H9 (cell line): ENCODE results near the gene ABHD12. TPM values are rescaled to one million over a fixed set of nuclear protein-coding genes. Genes with fewer than 3 reads are reported as not detected.

Source experiments
- DNase-seq: peaks from one replicate; pipeline ENCODE4 v3.0.0-alpha.2; 2017
- H2AFZ ChIP-seq: one replicate; pipeline ENCODE4 v1.6.1; 2013; ENCODE audit warnings: mild to moderate bottlenecking, low read length, control low read depth, moderate library complexity
- H2AK5ac ChIP-seq: 2 replicates; pipeline ENCODE4 v1.6.1; 2013; ENCODE audit warnings: low read length, control low read depth, mixed read lengths; ENCODE audit not compliant: insufficient read length
- H2BK120ac ChIP-seq: one replicate; pipeline ENCODE4 v1.6.1; 2013; ENCODE audit warnings: low read depth, mild to moderate bottlenecking, low read length, control low read depth, inconsistent platforms; ENCODE audit not compliant: poor library complexity, severe bottlenecking
- H2BK12ac ChIP-seq: 2 replicates; pipeline ENCODE4 v1.6.1; 2013; ENCODE audit warnings: low read length, control low read depth, mixed read lengths, low read depth; ENCODE audit not compliant: insufficient read length
- H2BK15ac ChIP-seq: 2 replicates; pipeline ENCODE4 v1.6.1; 2013; ENCODE audit warnings: low read depth, low read length, control low read depth
- H2BK20ac ChIP-seq: one replicate; pipeline ENCODE4 v1.6.1; 2013; ENCODE audit warnings: low read depth, mild to moderate bottlenecking, low read length, control low read depth, inconsistent platforms; ENCODE audit not compliant: poor library complexity, severe bottlenecking
- H2BK5ac ChIP-seq: 2 replicates; pipeline ENCODE4 v1.6.1; 2013; ENCODE audit warnings: low read length, control low read depth, mixed read lengths; ENCODE audit not compliant: insufficient read length
- H3K14ac ChIP-seq: 2 replicates; pipeline ENCODE4 v1.6.1; 2013; ENCODE audit warnings: low read length, control low read depth; ENCODE audit not compliant: insufficient read depth
- H3K18ac ChIP-seq: 2 replicates; pipeline ENCODE4 v1.6.1; 2013; ENCODE audit warnings: low read depth, mild to moderate bottlenecking, mixed read lengths, low read length, control low read depth; ENCODE audit not compliant: insufficient read length
- H3K23ac ChIP-seq: 2 replicates; pipeline ENCODE4 v1.6.1; 2013; ENCODE audit warnings: low read length, control low read depth, mixed read lengths, low read depth; ENCODE audit not compliant: insufficient read length
- H3K23me2 ChIP-seq: 2 replicates; pipeline ENCODE4 v1.6.1; 2013; ENCODE audit warnings: low read depth, mild to moderate bottlenecking, mixed read lengths, low read length, control low read depth; ENCODE audit not compliant: insufficient read length, poor library complexity, severe bottlenecking
- H3K27ac ChIP-seq: 2 replicates; pipeline ENCODE4 v1.5.1; 2013; ENCODE audit warnings: low read length, control low read depth, mixed read lengths, low read depth; ENCODE audit not compliant: insufficient read length
- H3K27me3 ChIP-seq: 2 replicates; pipeline ENCODE4 v1.6.1; 2013; ENCODE audit warnings: low read length, control low read depth, inconsistent platforms; ENCODE audit not compliant: insufficient read depth
- H3K4ac ChIP-seq: 2 replicates; pipeline ENCODE4 v1.6.1; 2013; ENCODE audit warnings: low read depth, mild to moderate bottlenecking, control low read depth, inconsistent platforms, low read length, moderate library complexity
- H3K4me1 ChIP-seq: 2 replicates; pipeline ENCODE4 v1.6.1; 2013; ENCODE audit warnings: low read length, control low read depth, inconsistent platforms; ENCODE audit not compliant: insufficient read depth
- H3K4me2 ChIP-seq: 2 replicates; pipeline ENCODE4 v1.6.1; 2013; ENCODE audit warnings: low read length, control low read depth, mixed read lengths; ENCODE audit not compliant: insufficient read length, insufficient read depth
- H3K56ac ChIP-seq: 2 replicates; pipeline ENCODE4 v1.6.1; 2013; ENCODE audit warnings: low read depth, mild to moderate bottlenecking, mixed read lengths, low read length, control low read depth; ENCODE audit not compliant: insufficient read length
- H3K79me1 ChIP-seq: 2 replicates; pipeline ENCODE4 v1.6.1; 2013; ENCODE audit warnings: low read depth, mild to moderate bottlenecking, moderate library complexity, low read length, control low read depth, inconsistent platforms; ENCODE audit not compliant: insufficient read depth, poor library complexity, severe bottlenecking
- H3K79me2 ChIP-seq: 2 replicates; pipeline ENCODE4 v1.6.1; 2013; ENCODE audit warnings: low read length, control low read depth, inconsistent platforms; ENCODE audit not compliant: insufficient read depth
- H3K9ac ChIP-seq: 2 replicates; pipeline ENCODE4 v1.6.1; 2013; ENCODE audit warnings: low read length, control low read depth, mixed read lengths; ENCODE audit not compliant: insufficient read length; ENCODE audit errors: extremely low read depth
- H3K9me3 ChIP-seq: one replicate; pipeline ENCODE4 v1.6.1; 2013; ENCODE audit warnings: low read depth, low read length, inconsistent platforms; ENCODE audit not compliant: control insufficient read depth
- H3T11ph ChIP-seq: one replicate; pipeline ENCODE4 v1.6.1; 2013; ENCODE audit warnings: mild to moderate bottlenecking, low read length, control low read depth, inconsistent platforms
- H4K20me1 ChIP-seq: one replicate; pipeline ENCODE4 v1.6.1; 2013; ENCODE audit not compliant: control insufficient read depth, insufficient read length, insufficient read depth
- H4K5ac ChIP-seq: 2 replicates; pipeline ENCODE4 v1.6.1; 2013; ENCODE audit warnings: low read depth, mild to moderate bottlenecking, mixed read lengths, low read length, control low read depth; ENCODE audit not compliant: insufficient read length
- H4K8ac ChIP-seq: replicated peaks from 2 replicates; pipeline ENCODE4 v1.6.1; 2013; ENCODE audit warnings: low read length, control low read depth, mixed read lengths, low read depth; ENCODE audit not compliant: insufficient read length
- H4K91ac ChIP-seq: 2 replicates; pipeline ENCODE4 v1.6.1; 2013; ENCODE audit warnings: low read depth, mild to moderate bottlenecking, moderate library complexity, mixed read lengths, low read length, control low read depth; ENCODE audit not compliant: insufficient read length
- H3K27ac Mint-ChIP-seq, 3 experiments: 2 replicates in 2 of 3; 3 replicates in 1 of 3; pipeline ENCODE4 v1.8.0; 2020 to 2021; ENCODE audit warnings: mixed read lengths in 3 of 3, mild to moderate bottlenecking in 1 of 3, moderate library complexity in 1 of 3
- H3K27me3 Mint-ChIP-seq: 2 replicates; pipeline ENCODE4 v1.8.0; 2021; ENCODE audit warnings: low read depth, mild to moderate bottlenecking, moderate library complexity, mixed read lengths
- H3K36me3 Mint-ChIP-seq, 3 experiments: 2 replicates in 2 of 3; 3 replicates in 1 of 3; pipeline ENCODE4 v1.8.0; 2020 to 2021; ENCODE audit warnings: low read depth in 3 of 3, mixed read lengths in 3 of 3; ENCODE audit not compliant: insufficient read depth in 1 of 3
- H3K4me1 Mint-ChIP-seq, 2 experiments: 2 replicates each; pipeline ENCODE4 v1.8.0; 2020; ENCODE audit warnings: mixed read lengths in 2 of 2
- H3K4me3 Mint-ChIP-seq, 2 experiments: 2 replicates in 1 of 2; 3 replicates in 1 of 2; pipeline ENCODE4 v1.8.0; 2020 to 2021; ENCODE audit warnings: mild to moderate bottlenecking in 2 of 2, mixed read lengths in 2 of 2, moderate library complexity in 1 of 2
- H3K9me3 Mint-ChIP-seq, 2 experiments: 2 replicates in 1 of 2; 3 replicates in 1 of 2; pipeline ENCODE4 v1.8.0; 2020; ENCODE audit warnings: mild to moderate bottlenecking in 2 of 2, mixed read lengths in 2 of 2, moderate library complexity in 1 of 2
- CTCF ChIP-seq: fragments of 200-600 bp; sonication (generic); conservative IDR thresholded peaks from 3 replicates; pipeline ENCODE4 v1.8.0; 2021; ENCODE audit warnings: antibody characterized with exemption, mild to moderate bottlenecking
- WGBS: extraction: QIAGEN DNeasy Blood & Tissue Kit; methylation state at CpG from one replicate; pipeline ENCODE4 v1.1.7; 2013; ENCODE audit warnings: missing lambda C conversion rate, low lambda C conversion rate, mixed read lengths; ENCODE audit not compliant: insufficient read length; ENCODE audit errors: extremely low coverage; 5-methylcytosine and 5-hydroxymethylcytosine counted together
- total RNA-seq: library from RNA; stranded (reverse); gene quantifications from 2 replicates; pipeline ENCODE4 v1.2.1, GENCODE V29; 2021

Gene ABHD12
- total RNA-seq, 1 experiment from 2014 or later = 54.4 TPM

- Mint-ChIP-seq H3K36me3 (peaks cover 31 to 76% (median 46%) of the 10 kb centered on the region in 3 experiments), H3K27me3 (no peaks in the 10 kb centered on the region), H3K27ac (peak overlapping the region in 1 of 3 experiments; percentile 72; a peak in 2 of 7 replicates), H3K4me1 (no peaks in the 10 kb centered on the region), H3K9me3 (no peaks in the 10 kb centered on the region; a peak in 1 of 5 replicates), H3K4me3 (no peak overlapping the region)
- no peak overlapping the region for H3K27ac ChIP-seq
- no peak for TF ChIP-seq CTCF
- no peak overlapping the region for H3K4ac ChIP-seq
- H2BK12ac ChIP-seq = no peak overlapping the region
- H2BK120ac ChIP-seq = no peak overlapping the region
- no peak overlapping the region for H3K23ac ChIP-seq
- no peaks in the 10 kb centered on the region for H3K79me1 ChIP-seq
- no peak overlapping the region for H3K4me2 ChIP-seq
- H4K8ac ChIP-seq = no peak overlapping the region
- H3K14ac ChIP-seq = no peak overlapping the region; the same call in 1 of the 2 replicates
- no peak overlapping the region for H3K18ac ChIP-seq
- no peaks in the 10 kb centered on the region for H3K9me3 ChIP-seq
- no peak overlapping the region for H4K5ac ChIP-seq
- H2BK20ac ChIP-seq = no peak overlapping the region
- no peaks in the 10 kb centered on the region for H3K23me2 ChIP-seq
- H3K27me3 ChIP-seq = no peaks in the 10 kb centered on the region
- H2AK5ac ChIP-seq = no peak overlapping the region
- no peak overlapping the region for H3T11ph ChIP-seq
- H3K9ac ChIP-seq = no peak overlapping the region
- H4K91ac ChIP-seq = no peak overlapping the region
- no peak for DNase-seq
- WGBS = no CpG with 5 or more reads among the region's 10 CpGs
- no peaks in the 10 kb centered on the region for H4K20me1 ChIP-seq
- no peak overlapping the region for H2BK5ac ChIP-seq
- no peak overlapping the region for H2AFZ ChIP-seq
- H3K56ac ChIP-seq = no peak overlapping the region
- no peaks in the 10 kb centered on the region for H3K4me1 ChIP-seq
- H2BK15ac ChIP-seq = no peak overlapping the region
- no peaks in the 10 kb centered on the region for H3K79me2 ChIP-seq
These were observed 117.6 kb downstream of the ABHD12 start for GRCh38 chr20:25273046-25273445.
